ENCODE data around the gene UNC80. TPM values are rescaled to one million over a fixed set of nuclear protein-coding genes. Genes with fewer than 3 reads are reported as not detected.

The UNC80 gene
- total RNA-seq, 3 donors from 2014 or later (not counting 1 experiment from before 2014, with no cell fraction given), result not detected

DNA sequence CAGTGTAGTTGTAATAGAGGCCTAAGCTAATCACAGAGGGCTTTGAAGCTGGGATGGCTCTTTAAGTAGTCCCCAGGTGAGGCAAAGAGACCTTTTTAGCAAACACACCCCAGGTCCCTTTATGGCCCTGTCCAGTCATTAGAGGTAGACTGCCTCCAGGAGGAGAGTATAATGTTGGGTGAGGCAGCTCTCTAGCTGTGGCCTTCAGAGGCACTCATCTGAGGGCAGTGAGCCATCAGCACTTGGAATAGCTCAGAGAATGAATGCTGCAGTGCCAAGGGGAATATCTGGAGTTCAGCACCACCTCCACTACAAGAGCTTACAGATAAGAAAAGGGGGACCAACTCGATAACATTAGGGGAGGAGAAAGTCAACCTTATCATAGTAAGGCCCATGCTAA, 52.8 kb downstream of the UNC80 start:
- Mint-ChIP-seq H3K4me3 (no peak overlapping the region), H3K36me3 (no peaks in the 10 kb centered on the region), H3K9me3 (peaks cover 3 to 5% of the 10 kb centered on the region in 2 donors), H3K4me1 (no peaks in the 10 kb centered on the region), H3K27me3 (ENCODE audit: low read depth in 2 of 2) (peaks cover 0 to 3% of the 10 kb centered on the region in 2 donors), H3K27ac (no peak overlapping the region)
- Histone ChIP-seq H3K9me3 (ENCODE audit: control insufficient read depth, insufficient read depth, low read length) (no peaks in the 10 kb centered on the region), H3K27ac (ENCODE audit: low read length) (no peak overlapping the region), H3K4me3 (ENCODE audit: low read length) (no peak overlapping the region), H3K4me1 (ENCODE audit: control insufficient read depth, insufficient read depth, low read length) (no peaks in the 10 kb centered on the region), H3K36me3 (ENCODE audit: control insufficient read depth, insufficient read depth, low read length) (no peaks in the 10 kb centered on the region), H3K27me3 (ENCODE audit: control insufficient read depth, insufficient read depth, low read length) (no peaks in the 10 kb centered on the region)
- 100% methylated on average over 1 of the region's 1 CpG for WGBS (ENCODE audit: insufficient coverage)
- ATAC-seq, result no peak
- no peak for DNase-seq
- TF ChIP-seq, protein P1, sequence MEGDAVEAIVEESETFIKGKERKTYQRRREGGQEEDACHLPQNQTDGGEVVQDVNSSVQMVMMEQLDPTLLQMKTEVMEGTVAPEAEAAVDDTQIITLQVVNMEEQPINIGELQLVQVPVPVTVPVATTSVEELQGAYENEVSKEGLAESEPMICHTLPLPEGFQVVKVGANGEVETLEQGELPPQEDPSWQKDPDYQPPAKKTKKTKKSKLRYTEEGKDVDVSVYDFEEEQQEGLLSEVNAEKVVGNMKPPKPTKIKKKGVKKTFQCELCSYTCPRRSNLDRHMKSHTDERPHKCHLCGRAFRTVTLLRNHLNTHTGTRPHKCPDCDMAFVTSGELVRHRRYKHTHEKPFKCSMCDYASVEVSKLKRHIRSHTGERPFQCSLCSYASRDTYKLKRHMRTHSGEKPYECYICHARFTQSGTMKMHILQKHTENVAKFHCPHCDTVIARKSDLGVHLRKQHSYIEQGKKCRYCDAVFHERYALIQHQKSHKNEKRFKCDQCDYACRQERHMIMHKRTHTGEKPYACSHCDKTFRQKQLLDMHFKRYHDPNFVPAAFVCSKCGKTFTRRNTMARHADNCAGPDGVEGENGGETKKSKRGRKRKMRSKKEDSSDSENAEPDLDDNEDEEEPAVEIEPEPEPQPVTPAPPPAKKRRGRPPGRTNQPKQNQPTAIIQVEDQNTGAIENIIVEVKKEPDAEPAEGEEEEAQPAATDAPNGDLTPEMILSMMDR (IDR thresholded peaks at IDR 0.05), result no peak
- intact Hi-C loops (cut with micrococcal nuclease), result no loop called here

DNA sequence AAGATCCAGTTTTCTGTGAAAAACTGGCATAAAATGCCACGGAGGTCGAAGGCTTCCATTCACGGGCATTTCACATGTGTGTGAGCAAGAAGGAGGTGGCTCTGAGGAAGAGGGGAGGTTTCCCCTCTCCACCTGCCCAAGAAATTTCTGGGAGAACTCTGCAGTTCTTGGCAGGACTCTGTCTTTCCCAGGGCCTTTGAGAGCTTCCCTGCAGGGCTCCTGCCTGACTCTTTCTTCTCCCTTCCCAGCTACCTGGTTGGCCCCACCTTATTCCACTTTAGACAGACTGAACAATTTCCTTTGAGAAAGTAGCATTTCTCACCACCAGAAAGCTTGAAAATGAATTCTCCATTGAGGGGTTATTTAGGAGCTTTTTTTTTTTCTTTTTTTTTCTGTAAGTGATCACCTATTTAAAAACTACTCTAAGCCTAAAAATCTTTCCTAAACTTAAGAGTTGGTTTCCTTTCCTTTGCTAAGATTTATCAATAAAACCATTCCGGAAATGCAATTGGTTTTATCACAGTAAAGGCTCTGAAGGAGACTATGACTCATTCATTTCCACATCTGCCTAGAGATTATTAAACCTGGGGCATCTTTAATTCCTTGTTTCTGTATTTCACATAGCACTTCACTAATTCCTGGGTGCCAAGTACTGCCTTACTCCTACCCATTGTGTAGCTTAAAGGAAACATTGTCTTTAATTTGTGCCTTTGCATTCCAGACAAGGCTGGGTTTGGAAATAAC, 59.3 kb downstream of the UNC80 start:
- Histone ChIP-seq H3K36me3 (ENCODE audit: control insufficient read depth, insufficient read depth, low read length) (no peaks in the 10 kb centered on the region), H3K27ac (ENCODE audit: low read length) (no peak overlapping the region), H3K4me1 (ENCODE audit: control insufficient read depth, insufficient read depth, low read length) (no peaks in the 10 kb centered on the region), H3K9me3 (ENCODE audit: control insufficient read depth, insufficient read depth, low read length) (no peaks in the 10 kb centered on the region), H3K27me3 (ENCODE audit: control insufficient read depth, insufficient read depth, low read length) (no peaks in the 10 kb centered on the region), H3K4me3 (ENCODE audit: low read length) (no peak overlapping the region)
- ATAC-seq (no peak), DNase-seq (no peak)
- H3K27ac Mint-ChIP-seq, result no peak overlapping the region
- H3K9me3 Mint-ChIP-seq, result peaks cover 2 to 4% of the 10 kb centered on the region in 2 donors
- WGBS (ENCODE audit: insufficient coverage), result 84% methylated on average over 4 of the region's 4 CpGs
- intact Hi-C loops (cut with micrococcal nuclease), result no loop called here
- no peak overlapping the region for H3K4me3 Mint-ChIP-seq
- H3K27me3 Mint-ChIP-seq (ENCODE audit: low read depth in 2 of 2), result no peaks in the 10 kb centered on the region
- H3K4me1 Mint-ChIP-seq, result no peaks in the 10 kb centered on the region
- no peaks in the 10 kb centered on the region for H3K36me3 Mint-ChIP-seq
- TF ChIP-seq, protein P1 (IDR thresholded peaks at IDR 0.05), result no peak

DNA sequence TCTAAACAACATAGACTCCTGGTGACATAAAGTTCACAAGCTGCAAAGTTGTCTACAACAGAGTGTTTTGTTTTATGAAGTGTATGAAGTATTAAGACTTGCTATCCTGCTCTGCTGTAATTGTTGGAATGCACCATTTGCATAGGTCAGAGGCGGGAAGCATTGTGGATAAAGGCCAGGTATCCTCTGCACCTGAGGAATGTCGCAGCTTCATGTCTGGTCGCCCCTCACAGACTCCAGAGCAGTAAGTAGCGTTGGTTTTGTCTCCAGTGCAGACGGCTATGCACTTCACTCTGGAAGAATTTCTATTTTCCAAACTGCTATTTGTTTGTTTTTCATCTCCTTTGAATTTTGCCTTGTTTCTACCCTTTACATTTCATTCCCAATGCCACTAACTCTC, 63.1 kb downstream of the UNC80 start:
- 64% methylated on average over 5 of the region's 5 CpGs for WGBS (ENCODE audit: insufficient coverage)
- Mint-ChIP-seq H3K36me3 (no peaks in the 10 kb centered on the region), H3K4me3 (no peak overlapping the region), H3K27me3 (ENCODE audit: low read depth in 2 of 2) (no peaks in the 10 kb centered on the region), H3K27ac (no peak overlapping the region), H3K9me3 (peaks cover 3 to 4% of the 10 kb centered on the region in 2 donors), H3K4me1 (no peaks in the 10 kb centered on the region)
- Histone ChIP-seq H3K4me3 (ENCODE audit: low read length) (no peak overlapping the region), H3K27me3 (ENCODE audit: control insufficient read depth, insufficient read depth, low read length) (no peaks in the 10 kb centered on the region), H3K36me3 (ENCODE audit: control insufficient read depth, insufficient read depth, low read length) (no peaks in the 10 kb centered on the region), H3K4me1 (ENCODE audit: control insufficient read depth, insufficient read depth, low read length) (no peaks in the 10 kb centered on the region), H3K27ac (ENCODE audit: low read length) (no peak overlapping the region), H3K9me3 (ENCODE audit: control insufficient read depth, insufficient read depth, low read length) (no peaks in the 10 kb centered on the region)
- TF ChIP-seq, protein P1 (IDR thresholded peaks at IDR 0.05), result no peak
- ATAC-seq (no peak), DNase-seq (no peak)
- intact Hi-C loops (cut with micrococcal nuclease), result no loop called here

DNA sequence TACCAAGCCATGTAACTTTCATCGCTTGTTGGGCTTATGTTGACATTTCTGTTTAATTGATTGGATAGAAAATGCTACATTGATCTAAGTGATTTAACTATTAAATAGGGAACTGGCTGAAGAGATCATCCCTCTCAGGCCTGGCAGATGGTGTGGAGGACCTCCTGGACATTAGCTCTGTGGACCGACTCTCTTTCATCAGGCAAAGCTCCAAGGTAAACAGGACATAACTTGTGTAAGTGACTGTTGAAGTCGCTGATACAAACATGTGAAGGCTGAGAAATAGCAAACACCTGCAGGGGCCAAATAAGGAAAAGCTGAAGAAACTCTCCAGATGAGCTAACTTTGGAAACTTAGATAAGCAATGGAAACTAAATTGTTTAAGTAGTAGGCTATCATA, 68.8 kb downstream of the UNC80 start:
- DNase-seq (no peak), ATAC-seq (no peak)
- 85% methylated on average over 2 of the region's 3 CpGs for WGBS (ENCODE audit: insufficient coverage)
- Histone ChIP-seq H3K27me3 (ENCODE audit: control insufficient read depth, insufficient read depth, low read length) (no peaks in the 10 kb centered on the region), H3K4me1 (ENCODE audit: control insufficient read depth, insufficient read depth, low read length) (no peaks in the 10 kb centered on the region), H3K9me3 (ENCODE audit: control insufficient read depth, insufficient read depth, low read length) (no peaks in the 10 kb centered on the region), H3K36me3 (ENCODE audit: control insufficient read depth, insufficient read depth, low read length) (no peaks in the 10 kb centered on the region), H3K27ac (ENCODE audit: low read length) (no peak overlapping the region), H3K4me3 (ENCODE audit: low read length) (no peak overlapping the region)
- H3K9me3 Mint-ChIP-seq, result peaks cover 3 to 4% of the 10 kb centered on the region in 2 donors
- H3K27ac Mint-ChIP-seq, result no peak overlapping the region
- intact Hi-C loops (cut with micrococcal nuclease), result no loop called here
- no peaks in the 10 kb centered on the region for H3K4me1 Mint-ChIP-seq
- no peak overlapping the region for H3K4me3 Mint-ChIP-seq
- no peaks in the 10 kb centered on the region for H3K27me3 Mint-ChIP-seq (ENCODE audit: low read depth in 2 of 2)
- TF ChIP-seq, protein P1 (IDR thresholded peaks at IDR 0.05), result no peak
- H3K36me3 Mint-ChIP-seq, result no peaks in the 10 kb centered on the region

Measured in natural killer cell (primary cell).